ENCODE data around the gene TOP3B. TPM values are rescaled to one million over a fixed set of nuclear protein-coding genes. Genes with fewer than 3 reads are reported as not detected.
A peak's percentile ranks its signal among the peaks of the same experiment; 100 is the strongest.
"Not testable (repeated sequence)": the region's sequence is repeated elsewhere in the genome, so short reads cannot be mapped to it uniquely, and the experiment has no call there.

TOP3B gene
- total RNA-seq, 1 donor from 2014 or later, result 31.0 TPM

DNA sequence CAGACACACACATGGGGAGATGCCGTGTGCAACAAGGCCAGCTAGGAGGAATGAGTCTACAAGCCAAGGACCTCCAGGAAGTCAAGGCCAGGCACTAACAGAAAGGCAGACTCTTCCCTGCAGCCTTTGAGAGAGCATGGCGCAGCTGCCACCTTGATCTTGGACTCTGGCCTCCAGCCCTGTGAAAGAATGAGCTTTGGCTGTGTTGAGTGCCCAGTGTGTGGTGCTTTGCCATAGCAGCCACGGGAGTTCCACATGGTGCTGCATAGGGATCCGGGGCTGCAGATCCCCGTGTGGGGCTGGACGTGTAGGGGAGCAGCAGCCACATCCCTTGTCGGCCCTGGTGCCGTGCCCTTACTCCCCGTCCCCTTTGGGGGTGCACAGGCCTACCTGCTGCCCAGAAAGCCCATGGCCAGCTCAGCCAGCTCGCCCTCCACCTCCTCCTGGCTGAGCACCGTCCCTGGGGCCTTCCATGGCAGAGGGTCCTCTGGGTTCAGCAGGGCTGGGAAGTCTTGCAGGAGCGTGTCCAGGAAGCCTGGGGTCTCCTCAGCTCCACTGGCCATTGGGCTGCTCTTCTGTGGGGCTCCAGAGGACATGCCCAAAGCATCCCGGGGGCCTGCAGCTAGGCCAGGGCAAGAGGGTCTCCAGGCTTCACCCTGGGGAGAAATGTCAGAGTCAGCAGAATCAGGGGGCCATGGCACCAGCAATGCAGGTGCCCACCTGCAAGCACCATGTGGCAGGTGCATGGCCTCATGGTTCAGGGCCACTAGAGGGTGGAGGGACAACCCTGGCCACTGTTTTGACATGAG, 36.9 kb downstream of the TOP3B start:
- DNase-seq (ENCODE audit: low read depth), result peak; percentile 19

GRCh38 chr22:21944871-21945270, 37.7 kb downstream of the TOP3B start:
- no peak for DNase-seq (ENCODE audit: low read depth)

GRCh38 chr22:21943571-21944448, 38.8 kb downstream of the TOP3B start:
- peak; percentile 24 for DNase-seq (ENCODE audit: low read depth)

GRCh38 chr22:21942407-21943343, 39.9 kb downstream of the TOP3B start:
- peak; percentile 91 for DNase-seq (ENCODE audit: low read depth)

GRCh38 chr22:21941921-21942320, 40.7 kb downstream of the TOP3B start:
- DNase-seq (ENCODE audit: low read depth), result no peak

GRCh38 chr22:21940521-21940920, 42.1 kb downstream of the TOP3B start:
- peak; percentile 97 for DNase-seq (ENCODE audit: low read depth)

GRCh38 chr22:21939935-21940334, 42.7 kb downstream of the TOP3B start:
- DNase-seq (ENCODE audit: low read depth), result not testable (repeated sequence)

GRCh38 chr22:21939461-21939913, 43.1 kb downstream of the TOP3B start:
- peak; percentile 47 for DNase-seq (ENCODE audit: low read depth)

- no peak for DNase-seq (ENCODE audit: low read depth)
These were observed 43.7 kb downstream of the TOP3B start for GRCh38 chr22:21938906-21939305.

- peak; percentile 98 for DNase-seq (ENCODE audit: low read depth)
These were observed 44.3 kb downstream of the TOP3B start for GRCh38 chr22:21938071-21938822.

DNA sequence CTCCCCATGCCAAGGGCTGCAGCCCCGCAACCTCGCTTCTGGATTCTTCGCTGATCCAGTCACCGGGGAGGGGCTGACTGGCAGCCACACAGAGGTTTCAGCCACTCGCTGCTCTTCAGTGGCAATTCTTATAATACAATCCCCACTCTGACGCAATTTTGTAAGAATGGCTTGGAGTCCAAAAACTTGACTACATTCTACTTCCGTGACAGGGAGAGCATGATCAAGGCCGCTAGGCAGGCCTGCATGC, 44.8 kb downstream of the TOP3B start:
- peak; percentile 97 for DNase-seq (ENCODE audit: low read depth)

GRCh38 chr22:21937041-21937820, 45.4 kb downstream of the TOP3B start:
- DNase-seq (ENCODE audit: low read depth), result peak; percentile 75

GRCh38 chr22:21936151-21936775, 46.3 kb downstream of the TOP3B start:
- no peak for DNase-seq (ENCODE audit: low read depth)

- DNase-seq (ENCODE audit: low read depth), result no peak
These were observed 48.7 kb downstream of the TOP3B start for GRCh38 chr22:21933910-21934309.

GRCh38 chr22:21933413-21933812, 49.2 kb downstream of the TOP3B start:
- no peak for DNase-seq (ENCODE audit: low read depth)

DNA sequence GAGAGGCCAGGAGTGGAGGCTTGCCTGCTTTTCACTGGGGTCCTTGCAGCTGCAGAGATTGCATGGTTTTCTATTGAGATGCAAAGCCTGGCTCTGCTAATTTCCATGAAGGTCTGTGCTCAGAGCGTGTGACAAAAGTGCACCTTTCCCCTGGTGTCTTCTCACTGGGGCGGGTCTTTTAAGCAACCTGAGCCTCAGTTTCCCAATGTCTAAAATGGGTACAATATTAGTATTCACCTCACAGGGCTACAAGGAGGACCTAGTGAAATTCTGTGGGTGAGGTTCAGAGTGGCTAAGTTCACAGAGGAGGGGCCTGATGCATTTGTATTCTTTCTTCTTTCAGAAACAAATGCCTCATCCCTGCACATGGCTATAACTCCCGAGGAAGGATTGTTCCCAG, 50.2 kb downstream of the TOP3B start:
- no peak for DNase-seq (ENCODE audit: low read depth)

DNA sequence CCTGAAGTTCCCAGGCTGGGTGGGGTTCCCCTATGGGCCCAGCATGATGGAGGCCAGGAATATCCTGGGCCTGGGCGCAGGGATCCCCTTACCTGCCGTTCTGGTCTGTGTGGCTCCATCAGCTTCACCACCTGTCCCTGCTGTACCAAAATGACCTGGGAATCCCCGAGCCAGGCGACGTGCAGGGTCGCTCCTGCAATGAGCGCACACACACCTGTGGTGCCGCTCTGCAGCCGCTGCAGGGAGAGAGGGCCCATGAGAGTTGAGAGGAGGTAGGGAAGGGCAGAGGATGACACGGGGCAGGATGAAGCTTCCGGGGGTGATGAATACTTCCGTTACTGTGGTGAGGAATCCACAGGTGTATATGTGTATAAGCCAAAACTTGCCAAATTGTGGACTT, 51.5 kb downstream of the TOP3B start:
- DNase-seq (ENCODE audit: low read depth), result no peak

GRCh38 chr22:21929253-21929652, 53.3 kb downstream of the TOP3B start:
- DNase-seq (ENCODE audit: low read depth), result no peak

DNA sequence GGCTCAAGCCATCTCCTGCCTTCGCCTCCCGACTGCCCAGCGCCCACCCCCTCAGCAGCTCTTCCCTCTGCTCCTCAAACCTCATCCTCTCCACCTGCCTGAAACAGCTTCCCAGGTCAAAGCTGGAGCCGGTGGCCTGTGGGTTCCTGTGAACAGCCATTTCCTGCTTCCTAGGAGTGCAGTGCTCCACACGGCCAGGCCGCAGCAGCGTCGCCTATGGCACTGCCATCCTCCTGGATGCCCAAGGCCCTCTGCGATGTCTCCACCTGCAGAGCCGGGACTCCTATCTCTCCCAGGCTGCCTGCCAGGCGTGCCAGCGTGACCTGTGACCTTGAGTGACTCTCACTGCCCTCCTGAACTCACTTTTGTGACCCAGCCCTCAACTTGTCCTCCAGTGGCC, 54.5 kb downstream of the TOP3B start:
- DNase-seq (ENCODE audit: low read depth), result no peak

Data from myocyte (in vitro differentiated cells).